GM21786 (cell line): ENCODE results near the gene VWDE.
"Not testable (repeated sequence)": the region's sequence is repeated elsewhere in the genome, so short reads cannot be mapped to it uniquely, and the experiment has no call there.

Experiments
- ATAC-seq: cut with Tn5 transposase; IDR thresholded peaks from one replicate; pipeline ENCODE4 v1.9.1; 2021; ENCODE audit not compliant: unreplicated experiment

VWDE gene

DNA sequence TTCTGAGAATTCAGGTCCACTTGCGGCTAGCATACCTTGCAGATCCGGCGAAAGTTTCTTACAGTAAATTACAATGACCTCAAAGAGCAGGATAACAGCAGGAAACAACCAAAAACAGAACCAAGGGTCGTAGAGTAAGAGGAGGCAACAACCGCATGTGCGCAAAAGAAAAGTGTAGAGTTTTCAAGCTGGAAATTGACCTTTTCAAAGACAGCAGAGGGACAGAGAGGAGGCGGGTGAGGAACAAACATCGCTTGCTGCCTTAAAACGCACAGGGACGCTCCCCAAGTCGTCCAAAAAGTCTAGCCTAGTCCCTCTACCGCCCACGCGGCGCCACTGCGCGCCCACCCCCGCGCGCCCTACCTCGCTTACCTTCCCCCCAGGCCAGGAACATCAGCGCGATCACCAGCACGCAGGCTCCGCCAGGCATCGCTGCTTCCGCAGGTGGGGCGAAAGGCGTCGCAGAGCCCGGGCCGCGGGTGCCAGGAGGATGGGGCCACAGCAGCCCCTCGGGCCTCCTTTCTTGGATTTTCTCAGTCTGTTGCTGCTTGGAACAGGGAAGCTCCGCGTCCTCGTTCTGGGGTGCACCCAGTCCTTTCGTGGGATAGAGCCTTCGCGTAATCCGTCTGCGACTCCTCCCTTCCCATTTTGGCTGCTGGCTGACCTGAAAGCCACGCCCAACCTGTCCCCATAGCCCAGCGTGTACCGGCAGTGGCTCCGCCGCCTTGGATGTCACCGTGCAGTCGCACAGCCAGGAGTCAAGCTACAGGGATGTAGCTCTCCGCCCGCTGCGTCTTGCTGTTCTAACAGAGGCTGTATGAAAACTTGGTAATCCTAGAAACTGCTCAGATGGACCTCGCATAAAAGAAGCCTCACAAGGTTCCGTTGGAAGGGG, at the start of gene VWDE:
Gene VWDE (minus strand): TSS at position 579 of the 895 bp plus-strand sequence. CDS start 149 bp downstream, at position 430.
- ATAC-seq = no peak

DNA sequence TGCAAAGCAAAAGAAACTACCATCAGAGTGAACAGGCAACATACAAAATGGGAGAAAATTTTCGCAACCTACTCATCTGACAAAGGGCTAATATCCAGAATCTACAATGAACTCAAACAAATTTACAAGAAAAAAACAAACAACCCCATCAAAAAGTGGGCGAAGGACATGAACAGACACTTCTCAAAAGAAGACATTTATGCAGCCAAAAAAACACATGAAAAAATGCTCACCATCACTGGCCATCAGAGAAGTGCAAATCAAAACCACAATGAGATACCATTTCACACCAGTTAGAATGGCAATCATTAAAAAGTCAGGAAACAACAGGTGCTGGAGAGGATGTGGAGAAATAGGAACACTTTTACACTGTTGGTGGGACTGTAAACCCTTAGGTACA, 49.5 kb upstream of the VWDE start:
- ATAC-seq = not testable (repeated sequence)

DNA sequence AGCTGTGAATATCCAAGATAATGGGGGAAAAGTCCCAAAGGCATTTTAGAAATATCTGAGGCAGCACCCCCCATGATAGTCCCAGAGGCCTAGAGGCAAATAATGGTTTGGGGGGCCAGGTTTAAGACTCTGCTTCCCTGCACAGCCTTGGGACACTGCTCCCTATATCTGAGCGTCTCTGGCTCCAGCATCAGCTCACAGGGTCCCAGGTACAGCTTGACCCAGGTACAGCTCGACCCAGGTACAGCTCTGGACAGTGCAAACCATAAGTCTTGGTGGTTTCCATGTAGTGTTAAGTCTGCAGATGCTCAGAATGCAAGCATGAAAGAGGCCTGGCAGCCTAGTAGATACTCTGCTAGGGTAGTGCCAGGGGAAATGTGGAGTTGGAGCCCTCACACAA, 47.0 kb upstream of the VWDE start:
- ATAC-seq = no peak

DNA sequence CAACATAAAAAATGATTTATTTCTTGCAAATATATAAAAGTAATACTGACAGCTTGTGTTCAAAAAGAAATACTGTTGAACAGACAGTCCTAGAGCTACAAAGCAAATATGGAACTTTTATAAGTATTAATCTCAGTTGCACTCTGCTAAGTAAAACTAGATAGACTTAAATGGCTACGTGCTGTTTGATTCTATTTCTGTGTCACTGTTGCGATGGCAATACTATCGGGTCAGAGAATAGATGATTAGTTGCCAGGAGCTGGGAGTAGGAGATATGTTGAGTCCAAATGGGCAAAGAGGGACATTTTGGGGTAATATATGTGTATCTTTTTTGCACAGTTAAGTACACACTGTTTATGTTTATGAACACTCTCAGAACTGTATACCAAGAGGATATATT, 41.1 kb upstream of the VWDE start:
- ATAC-seq = no peak

DNA sequence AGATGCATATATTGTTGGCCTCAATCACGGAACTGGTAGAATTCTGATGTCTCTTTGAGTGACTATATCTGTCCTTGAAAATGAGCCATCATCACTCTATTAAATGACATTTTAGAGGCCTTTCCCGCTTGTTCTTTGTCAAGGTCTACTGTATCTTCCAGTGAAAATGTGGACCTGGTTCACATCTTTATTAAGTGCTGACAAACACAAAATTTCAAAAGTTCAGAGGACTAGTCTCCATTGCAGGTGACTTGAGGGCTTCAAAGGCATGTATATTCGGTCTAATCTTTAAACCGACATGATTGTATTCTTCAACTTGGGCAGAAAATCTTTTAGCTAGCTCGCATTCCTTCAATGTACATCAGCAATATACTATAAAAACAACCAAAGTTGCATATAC, 36.6 kb upstream of the VWDE start:
- no peak for ATAC-seq

DNA sequence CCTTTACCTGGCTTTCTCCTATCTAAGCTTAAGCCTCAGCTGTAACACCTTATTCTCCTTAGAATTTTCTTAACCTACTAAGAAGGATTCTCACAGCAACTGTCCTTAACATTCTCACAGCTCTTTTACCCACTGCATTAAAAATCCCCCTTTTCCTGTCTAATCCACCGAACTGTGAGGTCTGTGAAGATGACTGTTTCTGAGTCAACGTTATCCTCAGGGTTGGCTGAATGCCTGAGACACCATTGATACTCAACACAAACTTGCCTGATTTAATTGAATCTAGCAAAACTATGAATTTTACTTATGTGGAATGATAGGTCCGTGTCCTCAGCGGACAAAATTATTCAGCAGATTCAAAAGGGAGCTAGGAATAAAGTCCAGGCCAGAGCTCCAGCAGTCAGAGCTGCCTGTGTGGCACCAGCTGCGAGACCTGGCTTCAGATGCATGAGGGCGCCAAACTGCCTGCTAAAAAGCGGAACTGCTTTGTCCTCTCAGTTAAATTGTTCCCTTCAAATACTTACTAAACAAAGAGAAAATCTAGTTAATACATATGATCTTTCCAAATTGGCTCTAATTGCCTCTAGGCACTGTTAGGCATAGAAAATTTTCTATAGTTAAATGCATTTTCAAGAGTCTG, 33.4 kb upstream of the VWDE start:
- ATAC-seq = peak; percentile 37

DNA sequence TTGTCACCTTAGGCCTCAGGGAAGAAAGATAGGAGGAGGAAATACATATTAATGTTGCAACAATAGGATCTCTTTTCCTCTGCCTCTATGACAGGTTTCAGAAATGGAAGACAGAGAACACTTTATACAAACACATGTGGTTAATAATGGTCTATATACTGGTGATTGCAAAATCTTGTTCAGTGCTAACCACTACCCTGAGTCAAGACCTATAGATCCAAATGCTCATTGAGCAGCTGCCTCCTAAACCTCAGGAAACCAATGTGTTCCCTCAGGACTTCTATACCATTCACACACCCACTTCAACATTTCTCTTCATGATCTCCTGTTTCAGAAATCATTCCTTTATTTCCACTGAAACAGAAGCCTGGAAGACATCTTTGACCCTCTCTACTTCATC, 32.5 kb upstream of the VWDE start:
- no peak for ATAC-seq

DNA sequence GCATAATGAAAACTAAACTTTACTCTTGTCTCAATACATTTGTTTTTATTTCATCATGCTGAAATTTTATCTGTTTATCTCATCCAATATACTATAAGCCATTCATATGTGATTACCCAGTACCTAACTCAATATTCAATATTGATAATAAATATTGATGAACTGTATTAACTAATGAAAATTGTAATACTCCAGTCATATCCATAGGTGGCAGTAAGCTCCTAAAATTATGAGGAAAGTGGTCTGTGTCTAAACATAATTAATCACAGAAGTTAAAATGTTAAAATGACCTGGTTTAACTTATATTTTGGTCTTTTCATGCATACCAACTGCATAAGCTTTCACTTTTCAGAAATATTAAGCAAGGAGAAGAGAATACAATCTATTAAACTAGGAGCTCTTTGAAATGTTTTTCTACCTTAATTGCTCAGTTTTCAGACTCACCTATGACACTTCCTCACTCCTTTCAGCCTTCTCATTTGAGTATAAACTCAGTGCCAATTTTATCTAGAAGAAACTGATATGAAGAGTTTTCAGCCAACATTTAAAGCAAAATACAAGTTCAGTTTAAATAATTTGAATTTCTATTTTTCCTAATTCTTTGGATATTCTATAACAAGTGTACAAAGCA, 30.5 kb upstream of the VWDE start:
- peak; percentile 49 for ATAC-seq

DNA sequence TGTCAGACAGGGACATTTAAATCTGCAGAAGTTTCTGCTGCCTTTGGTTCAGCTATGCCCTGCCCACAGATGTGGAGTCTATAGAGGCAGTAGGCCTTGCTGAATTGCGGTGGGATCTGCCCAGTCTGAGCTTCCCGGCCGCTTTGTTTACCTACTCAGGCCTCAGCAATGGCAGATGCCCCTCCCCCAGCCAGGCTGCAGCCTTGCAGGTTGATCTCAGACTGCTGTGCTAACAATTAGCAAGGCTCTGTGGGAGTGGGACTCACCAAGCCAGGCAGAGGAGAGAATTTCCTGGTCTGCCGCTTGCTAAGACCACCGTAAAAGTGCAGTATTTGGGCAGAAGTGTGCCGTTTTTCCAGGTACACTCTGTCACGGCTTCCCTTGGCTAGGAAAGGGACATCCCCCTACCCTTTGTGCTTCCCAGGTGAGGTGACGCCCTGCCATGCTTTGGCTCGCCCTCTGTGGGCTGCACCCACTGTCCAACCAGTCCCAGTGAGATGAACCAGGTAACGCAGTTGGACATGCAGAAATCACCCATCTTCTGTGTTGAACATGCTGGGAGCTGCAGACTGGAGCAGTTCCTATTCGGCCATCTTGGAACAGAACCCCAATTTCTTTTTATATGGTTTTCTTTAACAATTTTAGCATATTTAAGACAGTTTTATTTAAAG, 28.4 kb upstream of the VWDE start:
- no peak for ATAC-seq

DNA sequence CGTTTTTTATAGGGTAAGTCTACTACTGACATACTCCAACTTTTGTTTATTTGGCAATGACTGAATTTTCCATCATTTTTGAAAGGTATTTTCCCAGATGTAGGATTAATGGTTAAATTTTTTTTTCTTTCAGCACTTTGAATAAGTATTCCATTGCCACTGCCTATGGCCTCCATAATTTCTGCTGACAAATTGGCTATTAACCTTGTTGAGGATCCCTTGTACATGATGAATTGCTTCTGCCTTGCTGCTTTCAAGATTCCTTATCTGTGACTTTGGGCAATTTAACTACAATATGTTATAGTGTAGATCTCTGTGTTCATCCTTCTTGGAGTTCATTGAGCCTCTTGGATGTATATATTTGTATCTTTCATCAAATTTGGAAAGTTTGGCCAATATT, 21.6 kb upstream of the VWDE start:
- ATAC-seq = no peak

DNA sequence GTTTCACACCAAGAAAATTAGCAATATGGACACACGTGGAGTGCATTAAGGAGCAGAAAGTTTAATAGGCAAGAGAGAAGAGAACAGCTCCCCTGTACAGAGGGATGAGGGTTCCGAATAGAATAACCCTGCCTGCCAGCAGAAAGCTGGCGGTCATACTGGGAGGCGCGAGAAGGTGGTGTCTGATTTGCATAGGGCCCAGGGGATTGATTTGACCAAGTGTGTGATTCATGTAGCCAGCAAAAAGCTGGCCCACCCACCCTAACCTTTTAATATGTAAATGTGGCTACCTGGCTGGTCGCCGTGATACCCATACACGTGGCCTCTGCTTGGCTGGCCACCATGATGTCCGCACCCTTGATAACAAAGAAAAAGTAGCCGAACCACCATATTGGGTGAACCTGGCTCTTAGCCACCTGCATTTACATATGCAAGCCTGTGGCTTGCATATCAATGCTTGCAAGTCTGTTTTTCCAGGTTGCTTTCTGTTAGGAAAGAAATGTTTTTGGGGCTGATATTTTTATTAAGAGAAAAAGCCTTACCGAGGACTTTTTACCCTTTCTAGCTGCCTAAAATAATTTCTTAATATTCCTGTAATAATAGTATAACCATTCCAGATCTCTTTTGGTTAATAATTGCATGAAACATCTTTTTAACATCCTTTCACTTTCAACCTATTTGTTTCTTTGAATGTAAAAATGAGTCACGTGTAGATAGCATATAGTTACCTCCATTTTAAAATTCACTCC, 20.5 kb upstream of the VWDE start:
- no peak for ATAC-seq

DNA sequence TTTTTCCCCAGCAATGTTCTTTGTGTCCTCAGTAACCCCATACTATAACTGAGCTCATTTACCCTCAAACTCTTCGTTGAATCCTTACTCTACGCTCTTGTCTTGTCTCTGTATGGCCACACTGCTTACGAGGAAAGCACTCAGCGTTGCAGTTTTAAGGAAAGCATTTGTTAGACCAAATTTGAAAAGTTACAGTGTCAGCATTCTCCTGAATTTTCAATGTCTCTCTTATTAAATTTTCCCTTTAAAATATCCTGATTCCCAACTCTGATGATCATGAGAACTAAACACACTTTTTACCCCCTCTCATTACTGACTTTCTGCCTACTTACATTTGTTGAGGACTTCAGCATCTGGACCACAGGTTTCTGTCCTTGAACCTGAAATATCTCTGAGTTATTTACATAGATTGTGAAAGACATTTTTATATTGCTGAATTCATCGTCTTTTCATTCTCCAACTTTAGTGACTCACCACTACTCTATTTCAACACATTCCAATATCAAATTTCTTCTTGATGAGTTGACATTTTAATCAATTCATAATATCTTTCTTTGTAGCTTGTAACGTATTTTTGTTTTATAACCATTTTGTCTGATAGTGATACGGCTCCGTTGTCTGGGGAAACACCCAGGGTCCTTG, 19.8 kb upstream of the VWDE start:
- no peak for ATAC-seq

DNA sequence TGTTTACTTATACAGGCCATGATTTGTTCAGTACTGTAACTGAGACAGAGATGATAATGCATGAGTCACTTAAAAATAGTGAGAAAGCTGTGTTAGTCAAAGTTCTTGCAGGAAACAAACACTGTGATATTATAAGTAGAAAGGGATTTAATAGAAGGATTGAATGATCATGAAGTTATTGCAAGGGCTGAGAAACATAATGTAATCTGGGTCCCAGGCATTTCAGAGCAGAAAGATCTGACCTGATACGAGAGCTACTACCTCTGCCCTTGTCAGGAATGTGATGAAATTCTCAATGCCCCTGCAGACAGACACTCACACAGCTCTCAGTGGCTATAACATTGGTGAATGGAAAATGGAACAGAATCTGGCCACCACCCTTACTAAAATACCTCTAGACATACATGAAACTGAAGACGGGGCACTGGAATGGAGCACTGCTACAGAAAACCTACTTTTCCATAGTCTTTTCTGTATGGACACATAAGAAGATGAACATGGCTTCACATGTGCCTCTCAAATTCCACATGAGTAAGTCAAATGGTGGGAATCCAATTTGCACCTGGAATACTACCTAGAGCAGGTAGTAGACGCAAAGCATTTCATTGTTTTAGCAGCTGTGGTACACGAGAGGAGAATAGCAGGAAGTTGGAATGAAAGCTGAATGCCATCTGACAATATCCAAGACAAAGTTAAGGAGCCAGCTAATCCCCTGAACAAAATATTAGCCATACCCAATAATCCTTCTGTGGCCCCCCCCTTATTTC, 19.1 kb upstream of the VWDE start:
- ATAC-seq = no peak

DNA sequence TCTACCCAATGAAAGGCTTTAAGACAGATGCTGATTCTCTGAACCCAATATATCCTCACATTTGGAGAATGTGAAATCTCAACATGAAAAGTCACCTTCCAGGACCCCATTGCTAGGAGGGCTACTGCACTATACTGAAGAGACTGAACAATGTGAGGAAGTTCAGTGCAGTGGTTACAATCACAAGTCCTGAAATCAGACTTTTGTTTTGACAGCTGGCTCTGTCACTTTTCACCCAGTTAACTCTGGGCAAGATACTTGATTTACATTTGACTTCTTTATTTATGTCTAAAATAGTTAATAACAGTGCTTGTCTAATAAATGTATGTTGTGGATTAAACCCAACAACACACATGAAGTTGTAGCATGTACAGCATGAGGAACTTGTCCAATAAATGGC, 14.8 kb upstream of the VWDE start:
- ATAC-seq = no peak

DNA sequence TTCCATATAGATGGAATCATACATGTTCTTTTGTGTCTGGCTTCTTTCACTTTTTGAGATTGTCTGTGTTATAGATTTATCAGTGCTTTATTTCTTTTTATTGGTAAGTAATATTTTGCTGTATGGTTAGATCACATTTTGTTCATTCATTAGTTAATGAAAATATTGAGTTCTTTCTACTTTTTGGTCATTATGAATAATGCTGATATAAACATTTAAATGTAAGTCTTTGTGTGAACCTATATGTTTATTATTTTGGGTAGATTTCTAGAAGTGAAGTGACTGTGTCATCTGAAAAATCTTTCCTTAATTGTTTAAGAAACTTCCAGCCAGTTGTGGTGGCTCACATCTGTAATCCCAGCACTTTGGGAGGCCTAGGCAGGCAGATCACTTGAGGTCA, 11.4 kb upstream of the VWDE start:
- ATAC-seq = no peak

DNA sequence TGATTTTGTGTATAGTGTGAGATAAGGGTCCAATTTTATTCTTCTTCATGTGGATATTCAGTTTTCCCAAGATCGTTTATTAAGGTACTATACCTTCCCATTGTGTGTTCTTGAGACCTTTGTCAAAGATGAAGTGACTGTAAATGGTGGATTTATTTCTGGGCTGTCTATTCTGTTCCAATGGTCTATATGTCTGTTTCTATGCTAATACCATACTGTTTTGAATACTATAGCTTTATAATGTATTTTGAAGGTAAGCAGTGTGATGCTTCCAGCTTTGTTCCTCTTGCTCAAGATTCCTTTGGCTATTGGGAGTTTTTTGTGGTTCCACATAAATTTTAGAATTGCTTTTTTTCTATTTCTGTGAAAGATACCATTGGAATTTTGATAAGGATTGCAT, 8.7 kb upstream of the VWDE start:
- no peak for ATAC-seq

DNA sequence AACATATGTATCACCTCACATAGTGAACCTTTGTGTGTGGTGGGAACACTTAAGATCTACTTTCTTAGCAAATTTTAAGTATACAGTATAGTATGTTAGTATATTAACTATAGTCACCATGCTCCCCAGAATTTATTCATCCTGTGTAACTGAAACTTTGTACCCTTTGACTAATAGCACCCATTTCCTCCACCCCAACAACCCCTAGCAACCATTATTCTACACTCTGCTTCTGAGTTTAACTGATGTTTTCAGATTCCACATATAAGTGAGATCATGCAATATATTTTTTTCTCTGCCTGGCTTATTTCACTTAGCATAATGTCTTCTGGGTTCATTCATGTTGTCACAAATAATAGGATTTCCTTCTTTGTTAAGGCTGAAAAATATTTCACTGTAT, 6.9 kb upstream of the VWDE start:
- no peak for ATAC-seq

DNA sequence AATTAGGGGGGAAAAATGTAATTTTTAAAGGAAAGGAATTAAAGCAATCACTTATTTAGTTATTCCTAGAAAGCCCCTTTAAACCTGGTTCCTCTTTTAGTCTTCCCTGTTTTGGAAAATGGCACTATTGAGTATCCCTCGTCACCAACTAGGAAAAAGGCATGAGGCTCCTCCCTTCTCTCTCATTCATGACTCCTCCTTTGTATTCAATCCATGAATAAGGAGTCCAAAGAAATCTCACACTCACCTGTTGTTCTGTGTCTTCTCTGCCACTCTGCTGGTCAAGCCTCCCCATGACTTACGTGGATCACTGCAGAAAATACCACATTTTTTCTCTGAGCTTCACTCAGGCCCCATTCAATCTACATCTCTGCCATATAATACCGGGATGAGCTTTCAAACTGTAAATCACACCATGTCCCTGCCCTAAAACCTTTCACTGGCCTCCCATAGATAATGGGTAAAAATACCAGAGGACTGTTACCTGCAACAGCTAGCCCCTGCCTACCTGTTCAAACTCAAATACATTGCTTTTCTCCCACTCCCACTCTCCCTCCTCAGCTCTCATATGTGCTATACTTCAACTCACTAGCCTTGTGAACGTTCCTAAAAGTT, 5.5 kb upstream of the VWDE start:
- no peak for ATAC-seq

DNA sequence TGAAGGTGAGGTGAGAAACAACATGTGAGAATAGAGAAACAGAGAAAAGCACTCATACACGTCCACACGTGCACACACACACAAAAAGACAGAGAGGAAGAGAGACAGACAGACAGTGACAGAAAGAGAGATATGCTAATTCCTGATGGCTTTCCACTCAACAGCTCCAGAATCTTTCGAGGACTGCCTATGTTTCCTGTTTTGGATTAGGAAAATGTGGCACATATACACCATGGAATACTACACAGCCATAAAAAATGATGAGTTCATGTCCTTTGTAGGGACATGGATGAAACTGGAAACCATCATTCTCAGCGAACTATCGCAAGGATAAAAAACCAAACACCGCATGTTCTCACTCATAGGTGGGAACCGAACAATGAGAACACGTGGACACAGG, 4.0 kb upstream of the VWDE start:
- not testable (repeated sequence) for ATAC-seq
